GM19239 (cell line): ENCODE data around the gene RBM20.
"Not testable (repeated sequence)": the region's sequence is repeated elsewhere in the genome, so short reads cannot be mapped to it uniquely, and the experiment has no call there.

Experiments used
- DNase-seq: peaks from one replicate; pipeline ENCODE4 v3.0.0; 2011; ENCODE audit warnings: low spot score; ENCODE audit not compliant: insufficient read length
- FAIRE-seq: peaks from 2 replicates; lab custom pipeline; 2011; peaks lifted over from hg19 to GRCh38; lab: Jason Lieb, UNC

RBM20 gene

DNA sequence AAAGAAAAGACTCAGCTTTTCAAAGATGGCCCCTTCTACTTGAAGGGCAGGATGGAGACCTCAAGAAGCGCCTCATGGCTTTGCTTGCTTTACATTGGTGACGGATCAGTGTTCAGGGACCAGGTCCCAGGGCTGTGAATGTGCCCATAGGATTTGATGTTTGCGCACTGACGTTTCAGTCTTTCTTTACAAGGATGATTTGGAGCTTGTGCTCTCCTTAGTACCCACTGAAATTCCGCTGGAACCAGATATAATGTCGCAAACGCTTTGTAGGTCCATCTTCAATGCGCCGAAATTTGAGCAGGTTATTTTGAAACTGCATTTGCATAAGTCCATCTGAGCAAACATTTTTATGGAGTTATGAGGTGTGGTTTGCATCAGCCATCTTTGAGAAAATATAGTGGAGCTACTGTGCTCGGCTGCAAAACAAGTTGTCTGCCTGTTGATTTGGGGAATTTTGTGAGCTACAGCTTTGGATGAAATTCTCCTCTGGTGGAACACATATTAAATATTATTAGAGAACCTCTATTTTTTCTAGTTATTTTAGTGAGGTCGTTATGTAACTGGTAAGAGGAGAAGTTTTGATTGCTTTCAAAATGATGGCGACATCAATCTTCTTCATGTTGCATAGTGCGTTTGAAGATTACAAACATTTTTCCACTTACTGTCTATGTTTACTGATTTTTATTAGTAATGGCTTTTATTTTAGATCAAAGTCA is 2.4 kb downstream of the RBM20 start:
- no peak for FAIRE-seq
- no peak for DNase-seq

DNA sequence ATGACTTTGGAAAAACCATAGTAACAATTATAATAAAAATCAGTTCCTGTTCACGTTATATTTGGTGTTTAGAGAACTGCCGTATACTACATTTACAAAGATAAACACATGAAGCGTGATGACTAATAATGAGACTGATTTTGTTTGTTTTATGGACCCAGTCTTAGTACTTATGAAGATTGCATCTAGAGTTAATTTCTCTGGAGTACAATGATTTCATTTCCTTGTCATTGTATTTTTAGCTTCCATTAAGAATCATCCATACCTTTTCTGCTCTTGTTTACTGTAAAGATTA is 2.9 kb downstream of the RBM20 start:
- FAIRE-seq (no peak), DNase-seq (no peak)

DNA sequence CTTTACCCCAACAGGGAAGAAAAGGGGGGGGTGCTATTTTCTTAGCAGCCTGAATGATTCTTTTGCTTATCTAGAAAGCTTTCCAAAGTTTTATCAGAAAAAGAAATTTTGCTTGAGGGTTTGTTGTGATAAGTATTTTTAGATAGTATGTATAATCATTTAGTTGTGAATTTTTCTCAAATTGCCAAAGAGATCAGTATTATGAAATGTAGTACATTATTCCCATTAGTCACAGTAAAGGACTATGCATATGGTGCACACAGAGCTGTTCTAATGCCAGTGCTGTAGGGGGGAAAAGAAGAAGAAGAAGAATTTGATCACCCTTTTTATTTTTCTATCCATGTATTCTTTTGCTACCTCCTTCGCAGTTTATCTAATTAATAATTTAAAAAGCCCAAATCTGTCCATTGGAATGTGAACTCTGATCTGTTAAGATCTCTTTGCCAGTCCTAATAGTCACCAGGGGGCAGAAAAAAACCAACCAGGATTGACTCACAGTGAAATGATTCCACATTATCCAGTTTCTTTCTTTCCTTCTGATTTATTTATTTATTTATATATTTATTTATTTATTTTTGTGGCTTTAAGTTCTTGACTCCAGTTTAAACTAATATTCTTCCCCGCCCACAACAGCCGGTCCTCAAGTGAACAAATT is 4.7 kb downstream of the RBM20 start:
- DNase-seq, result no peak
- FAIRE-seq, result no peak

DNA sequence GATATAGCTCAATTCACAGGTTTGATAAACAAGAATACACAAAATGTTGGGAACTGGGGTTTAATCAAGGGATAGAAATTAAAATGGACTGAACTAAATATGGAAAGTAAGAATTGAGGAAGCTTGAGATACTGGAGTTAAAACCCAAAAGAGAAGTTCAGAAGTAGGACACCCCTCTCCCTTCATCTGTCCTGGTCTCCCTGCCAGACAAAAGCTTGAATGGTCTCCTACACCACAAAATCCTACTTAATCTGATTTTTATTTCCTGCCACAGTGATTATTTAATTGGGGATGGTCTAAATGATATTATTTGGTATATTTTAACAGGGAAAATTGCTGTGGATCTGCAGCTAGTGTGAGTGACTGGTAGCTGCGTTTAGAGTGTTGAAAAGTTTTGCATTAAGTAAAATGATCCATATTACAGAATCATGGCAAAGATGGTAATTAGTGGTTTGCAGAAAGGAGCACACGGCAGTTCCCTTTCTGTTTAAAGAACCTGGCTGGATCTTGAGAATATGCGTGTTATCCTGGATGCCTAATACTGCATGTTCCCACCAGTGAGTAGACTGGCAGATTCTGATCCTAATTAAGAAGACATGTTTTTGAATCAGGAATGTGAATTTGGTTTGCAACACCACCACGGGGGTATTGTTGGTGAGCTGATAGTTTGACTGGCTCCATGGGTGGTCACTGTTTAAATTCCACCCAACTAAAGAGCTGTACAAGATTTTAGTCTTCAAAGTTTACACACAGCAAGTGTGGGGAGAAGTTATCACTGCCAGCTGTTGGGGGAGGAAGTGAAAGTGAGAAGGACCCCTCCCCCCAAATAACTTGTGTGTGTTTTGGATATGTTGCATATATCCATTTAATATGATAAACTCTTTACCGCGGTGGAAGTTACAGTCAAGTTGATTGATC is 5.5 kb downstream of the RBM20 start:
- FAIRE-seq (no peak), DNase-seq (no peak)

DNA sequence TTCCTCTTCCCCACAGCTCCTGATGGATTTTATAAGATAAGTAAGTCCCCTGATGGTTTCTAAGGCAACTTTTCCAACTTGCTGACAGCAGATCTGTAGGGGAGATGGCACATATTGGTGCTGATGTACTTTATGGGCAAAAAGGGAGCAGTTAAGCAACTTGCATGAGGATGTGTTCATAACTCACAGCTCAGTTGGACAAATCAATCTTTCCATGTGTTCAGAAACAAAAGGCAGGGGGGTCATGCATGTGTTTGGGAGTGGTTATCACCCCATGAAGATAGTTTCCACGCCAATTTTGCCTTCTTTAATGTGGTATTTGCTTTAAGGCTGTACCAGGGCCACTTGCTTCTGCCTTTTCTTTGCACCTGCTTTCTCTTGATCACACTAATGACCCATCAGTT is 6.1 kb downstream of the RBM20 start:
- FAIRE-seq (no peak), DNase-seq (no peak)

DNA sequence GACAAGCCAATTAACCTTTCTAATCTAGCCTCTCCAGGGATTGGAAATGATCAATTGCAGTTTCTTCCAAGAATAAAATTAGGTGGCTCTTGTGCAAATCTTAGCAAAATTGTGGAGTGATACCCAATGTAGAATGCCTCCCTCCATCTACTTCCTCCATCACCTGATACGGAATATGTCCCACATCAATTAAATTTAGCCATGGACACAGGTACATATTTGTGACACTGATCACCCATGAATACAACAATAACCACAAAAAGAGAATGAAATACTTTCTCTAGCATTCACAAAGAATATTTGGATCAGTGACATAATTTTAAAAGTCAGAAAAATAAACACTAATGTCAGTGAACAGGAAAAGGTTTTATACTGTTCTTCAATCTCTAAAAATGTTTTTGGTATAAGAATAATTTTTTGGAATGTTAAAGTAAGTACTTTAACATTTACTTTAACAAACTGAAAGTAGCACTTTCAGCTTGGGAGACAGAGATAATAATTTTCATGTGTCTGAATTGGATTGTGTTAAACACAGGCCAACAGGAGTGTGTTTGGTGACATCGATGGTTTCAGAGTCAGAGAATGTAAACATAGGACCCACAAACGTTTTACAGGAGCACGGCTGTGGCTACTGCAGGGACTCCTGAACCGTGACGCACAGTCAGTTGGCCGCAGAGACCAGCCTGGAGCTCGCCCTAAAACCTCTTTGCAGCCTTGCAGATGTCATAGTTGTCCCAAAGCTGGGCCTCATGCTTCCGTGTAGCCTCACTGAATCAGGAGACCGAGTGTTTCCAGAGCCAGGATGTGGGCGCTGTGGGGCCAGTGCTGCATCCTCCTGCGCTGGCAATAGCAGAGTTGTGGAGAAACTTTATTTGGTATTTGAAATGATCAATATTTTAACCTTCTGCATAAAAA is 7.2 kb downstream of the RBM20 start:
- FAIRE-seq (peak; percentile 35), DNase-seq (no peak)

DNA sequence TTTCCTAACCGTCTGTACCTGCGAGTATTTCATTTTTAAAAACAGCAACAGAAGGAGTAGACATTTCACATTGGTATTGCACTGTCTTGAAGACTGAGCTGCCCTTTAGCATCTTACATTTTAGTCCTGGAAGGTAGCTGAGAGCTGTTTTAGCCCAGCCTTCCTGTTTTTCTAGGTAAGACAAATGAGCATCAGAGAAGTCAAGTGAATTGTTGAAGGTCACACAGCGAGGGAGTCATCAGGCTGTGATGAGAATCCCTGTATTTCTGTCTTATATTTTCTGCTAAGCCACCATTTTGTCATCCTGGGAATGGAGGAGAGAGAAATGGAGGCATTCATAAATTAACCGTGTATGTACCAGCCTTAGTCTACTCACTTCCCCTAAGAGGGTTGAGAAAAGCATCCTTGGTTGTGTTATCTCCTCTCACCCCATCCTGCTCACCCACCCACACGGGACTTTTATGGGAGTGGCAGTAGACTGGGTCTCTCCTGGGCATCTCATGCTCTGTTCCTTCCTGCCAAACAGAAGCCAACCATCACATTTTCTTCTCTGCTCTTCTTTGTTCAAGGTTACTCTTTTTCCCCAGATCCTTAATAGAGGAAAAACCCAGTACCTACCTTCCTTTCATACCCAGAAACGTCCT is 8.5 kb downstream of the RBM20 start:
- FAIRE-seq, result peak; percentile 37

DNA sequence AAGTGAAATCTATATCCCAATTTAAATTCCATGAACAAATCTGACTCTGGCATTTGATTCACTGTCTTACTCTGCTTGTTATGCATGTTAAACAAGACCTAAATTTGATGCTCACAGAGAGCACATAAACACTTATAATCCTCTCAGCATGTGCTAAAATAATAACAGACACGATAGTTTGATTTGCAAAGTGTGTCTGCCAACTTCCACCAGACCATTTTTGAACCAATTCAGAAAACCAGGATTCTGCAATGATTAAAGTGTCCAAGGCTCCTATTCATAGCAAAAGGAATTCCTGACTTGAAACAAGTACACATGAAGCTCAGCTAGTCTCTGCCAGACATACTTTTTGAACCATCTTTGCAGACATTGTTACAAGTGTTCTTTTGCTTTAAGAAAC is 11.2 kb downstream of the RBM20 start:
- no peak for FAIRE-seq
- DNase-seq, result no peak

More for the DNA sequence above, 8.5 kb downstream of the RBM20 start:
- DNase-seq, result no peak

DNA sequence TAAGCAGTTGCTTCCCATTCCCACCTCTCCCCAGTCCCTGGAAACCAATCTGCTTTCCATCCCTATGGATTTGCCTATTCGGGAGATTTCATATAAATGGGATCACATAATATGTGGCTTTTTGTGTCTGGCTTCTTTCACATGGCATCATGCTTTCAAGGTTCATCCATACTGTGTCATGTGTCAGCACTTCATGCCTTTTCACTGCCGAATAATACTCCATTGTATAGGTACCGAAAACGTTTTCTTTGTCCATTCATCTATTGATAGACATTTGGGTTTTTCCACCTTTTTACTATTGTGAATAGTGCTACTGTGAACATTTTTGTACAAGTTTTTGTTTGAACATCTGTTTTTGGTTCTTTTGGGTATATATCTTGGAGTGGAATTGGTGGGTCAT is 12.5 kb downstream of the RBM20 start:
- no peak for FAIRE-seq
- DNase-seq, result no peak

DNA sequence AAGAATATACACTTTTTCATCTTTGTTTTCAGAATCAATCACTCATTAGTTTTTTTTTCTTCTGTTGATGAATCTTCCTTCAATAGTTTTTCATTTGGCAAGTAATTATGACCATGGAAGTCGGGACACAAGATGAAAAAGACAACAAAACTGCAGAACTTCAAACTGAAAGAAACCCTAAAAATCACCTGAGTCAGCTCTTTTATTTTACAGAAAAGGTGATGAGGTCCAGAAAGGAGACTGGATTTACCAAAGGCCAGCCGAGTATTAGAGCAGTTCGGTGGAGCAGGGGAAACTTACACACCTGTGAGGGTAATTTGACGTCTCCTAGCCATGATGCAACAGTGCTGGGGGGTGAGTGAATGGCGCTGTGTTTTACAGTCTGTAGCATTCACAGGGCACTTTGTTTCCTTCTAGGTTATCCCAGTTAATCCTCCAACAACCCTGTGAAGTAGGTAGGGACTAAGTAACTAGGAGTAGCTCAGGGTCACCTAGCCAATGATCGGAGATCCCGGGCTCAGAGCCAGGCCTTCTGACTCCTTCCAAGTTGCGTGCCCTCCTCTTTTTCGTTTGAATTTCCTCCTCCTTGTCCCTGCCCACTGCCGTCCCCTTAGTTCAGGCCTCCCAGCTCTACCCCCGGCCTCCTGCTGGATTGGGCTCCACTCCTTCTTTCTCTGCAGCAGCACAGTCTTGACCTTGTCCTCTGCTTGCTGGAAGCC is 14.0 kb downstream of the RBM20 start:
- DNase-seq, result no peak
- no peak for FAIRE-seq

DNA sequence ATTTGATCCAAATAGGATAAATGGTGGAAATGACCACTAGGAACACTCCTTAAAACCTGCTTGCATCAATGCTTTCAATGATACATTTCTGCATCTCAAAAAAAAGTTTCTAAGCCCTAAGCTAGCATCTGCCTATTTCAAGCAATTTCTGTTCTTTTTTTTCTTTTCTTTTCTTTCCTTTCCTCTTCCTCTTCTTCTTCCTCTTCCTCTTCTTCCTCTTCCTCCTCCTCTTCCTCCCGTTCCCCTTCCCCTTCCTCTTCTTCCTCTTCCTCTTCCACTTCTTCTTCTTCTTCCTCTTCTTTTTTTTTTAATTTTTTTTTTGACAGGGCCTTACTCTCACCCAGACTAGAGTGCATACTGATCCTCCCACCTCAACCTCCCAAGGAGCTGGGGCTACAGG is 15.4 kb downstream of the RBM20 start:
- DNase-seq (no peak), FAIRE-seq (no peak)

DNA sequence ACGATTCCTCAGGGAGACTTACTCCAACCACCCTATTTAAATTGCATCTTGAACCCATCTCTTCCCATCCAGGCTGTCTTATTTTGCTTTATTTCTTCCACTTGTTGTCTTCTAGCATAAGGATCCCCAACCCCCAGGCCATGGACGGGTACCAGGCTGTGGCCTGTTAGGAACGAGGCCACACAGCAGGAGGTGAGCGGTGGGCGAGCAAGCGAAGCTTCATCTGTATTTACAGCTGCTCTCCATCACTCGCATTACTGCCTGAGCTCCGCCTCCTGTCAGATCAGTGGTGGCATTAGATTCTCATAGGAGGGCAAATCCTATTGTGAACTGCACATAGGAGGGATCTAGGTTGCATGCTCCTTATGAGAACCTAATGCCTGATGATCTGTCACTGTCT is 16.2 kb downstream of the RBM20 start:
- not testable (repeated sequence) for DNase-seq, FAIRE-seq

DNA sequence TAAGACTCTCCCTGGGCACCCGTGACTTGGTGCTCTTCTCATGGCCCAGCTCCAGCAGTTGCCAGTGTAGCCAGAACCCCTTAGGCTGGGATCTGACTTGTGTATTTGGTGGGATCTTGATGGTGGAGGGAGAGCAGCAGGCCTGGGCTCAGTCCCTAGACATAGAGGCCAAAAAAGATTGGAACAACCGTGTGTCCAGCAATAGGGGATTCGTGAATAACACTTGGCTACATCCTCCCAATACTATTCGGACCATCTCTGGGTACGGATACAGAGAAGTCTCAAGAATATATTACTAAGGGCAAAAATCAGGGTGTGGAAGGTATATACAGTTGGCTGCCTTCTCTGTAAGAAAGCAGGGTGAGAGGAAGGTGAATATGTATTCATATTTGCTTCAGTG is 17.2 kb downstream of the RBM20 start:
- FAIRE-seq (no peak), DNase-seq (no peak)

DNA sequence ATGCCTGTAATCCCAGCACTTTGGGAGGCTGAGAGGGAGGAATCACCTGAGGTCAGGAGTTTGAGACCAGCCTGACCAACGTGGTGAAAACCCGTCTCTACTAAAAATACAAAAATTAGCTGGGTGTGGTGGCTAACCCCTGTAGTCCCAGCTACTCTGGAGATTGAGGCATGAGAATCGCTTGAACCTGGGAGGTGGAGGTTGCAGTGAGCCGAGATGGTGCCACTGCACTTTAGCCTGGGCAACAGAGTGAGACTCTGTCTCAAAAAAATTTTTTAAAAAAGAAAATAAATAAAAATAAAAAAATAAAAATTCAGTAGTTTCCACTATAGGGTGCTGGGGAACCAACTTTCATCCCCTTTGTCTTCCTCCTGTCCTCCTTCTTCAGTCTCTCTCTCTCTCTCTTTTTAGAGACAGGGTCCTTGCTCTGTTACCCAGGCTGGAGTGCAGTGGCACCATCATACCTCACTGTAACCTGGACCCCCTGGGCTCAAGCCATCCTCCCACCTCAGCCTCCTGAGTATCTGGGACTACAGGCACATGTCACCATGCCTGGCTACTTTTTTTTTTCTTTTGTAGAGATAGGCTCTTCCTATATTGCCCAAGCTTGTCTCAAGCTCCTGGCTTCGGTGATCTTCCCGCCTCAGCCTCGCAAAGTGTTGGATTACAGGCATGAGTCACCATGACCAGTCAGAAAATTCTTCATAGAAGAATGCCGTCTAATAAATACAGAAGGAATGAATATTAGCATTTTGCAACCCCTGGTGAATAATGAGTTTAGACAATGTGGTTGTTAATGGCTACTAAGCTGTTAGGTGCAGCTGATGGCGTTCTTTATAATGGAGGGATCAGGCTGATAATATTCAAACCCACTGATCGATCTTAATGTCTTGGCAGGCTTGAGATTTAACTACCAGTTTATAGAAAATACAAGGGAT is 20.6 kb downstream of the RBM20 start:
- FAIRE-seq (no peak), DNase-seq (no peak)

DNA sequence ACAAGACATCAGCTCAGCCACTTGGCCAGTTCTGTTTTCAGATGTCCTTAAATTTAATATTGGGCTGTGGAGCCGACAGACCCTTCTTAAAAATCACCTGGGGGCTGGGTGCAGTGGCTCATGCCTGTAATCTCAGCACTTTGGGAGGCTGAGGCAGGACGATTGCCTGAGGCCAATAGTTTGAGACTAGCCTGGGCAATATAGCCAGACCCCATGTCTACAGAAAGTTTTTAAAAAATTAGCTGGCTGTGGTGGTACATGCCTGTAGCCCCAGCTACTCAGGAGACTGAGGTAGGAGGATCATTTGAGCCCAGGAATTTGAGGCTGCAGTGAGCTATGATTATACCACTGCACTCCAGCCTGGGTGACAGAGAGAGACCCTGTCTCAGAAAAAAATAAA is 22.1 kb downstream of the RBM20 start:
- DNase-seq, FAIRE-seq: not testable (repeated sequence)

DNA sequence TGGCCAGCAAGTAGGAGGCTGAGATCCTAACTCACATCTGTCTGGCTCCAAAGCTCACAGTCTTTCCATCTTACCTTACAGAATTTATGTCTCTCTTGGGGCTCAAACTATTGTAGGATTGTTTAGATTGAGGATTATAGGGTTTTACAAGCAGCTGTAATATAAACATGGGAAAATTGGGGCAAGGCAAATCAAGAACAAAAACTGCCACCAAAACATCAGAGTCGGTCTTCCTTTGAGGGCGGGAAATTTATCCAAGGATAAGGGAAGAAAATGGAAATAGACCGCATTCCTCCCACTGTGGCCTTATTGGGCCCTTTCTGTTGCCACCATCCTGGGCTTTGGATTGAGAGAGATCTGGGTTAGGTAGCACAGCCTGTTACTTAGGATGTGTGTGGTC is 22.5 kb downstream of the RBM20 start:
- DNase-seq (no peak), FAIRE-seq (no peak)

DNA sequence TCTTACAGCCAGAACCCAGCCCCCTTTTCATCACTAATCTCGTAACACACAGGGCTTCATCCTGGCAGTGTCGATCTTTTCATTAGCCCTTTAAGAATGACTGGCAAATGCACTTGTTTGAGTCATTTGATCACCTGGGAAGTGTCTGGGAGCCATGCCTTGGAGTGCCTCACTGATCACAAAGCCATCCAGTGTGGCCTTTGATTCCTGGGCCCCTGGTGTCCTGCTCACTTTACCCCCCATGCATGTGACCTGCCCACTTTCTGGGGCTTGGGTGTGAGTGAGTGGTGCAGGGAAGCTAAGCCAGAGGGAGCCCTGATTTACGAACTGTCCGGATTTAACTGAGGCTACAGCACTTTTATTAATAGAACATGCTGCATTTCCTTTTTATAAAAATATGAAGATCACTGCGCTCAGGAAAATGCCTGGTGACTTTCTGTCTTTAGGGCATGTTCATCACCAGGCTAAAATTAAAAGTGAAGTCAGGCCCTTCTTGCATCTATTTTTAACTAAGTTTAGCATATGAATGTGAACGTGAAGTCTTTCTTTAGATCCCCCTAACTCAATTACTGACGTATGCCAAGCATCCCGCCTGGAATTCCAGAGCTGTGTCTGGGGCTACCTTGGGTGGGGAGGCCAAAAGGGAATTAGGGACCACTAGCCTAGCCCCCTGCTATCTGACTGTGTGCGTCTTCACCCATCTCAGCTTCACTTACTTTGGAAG is 23.6 kb downstream of the RBM20 start:
- FAIRE-seq (no peak), DNase-seq (no peak)
